WTC11 (cell line): ENCODE measurements around the gene GHRHR. TPM values are rescaled to one million over a fixed set of nuclear protein-coding genes. Genes with fewer than 3 reads are reported as not detected.

ENCODE experiments used
- ATAC-seq: fragments of 200-7000 bp; cut with Tn5 transposase; 2 replicates; pipeline ENCODE4 v1.10.0; 2021; ENCODE audit warnings: mild to moderate bottlenecking, moderate library complexity
- CTCF ChIA-PET: fragments of 300-600 bp; sonication (Branson Sonifier 250); formaldehyde crosslinking; loops from one replicate; lab custom pipeline; 2021; ENCODE audit warnings: antibody characterized with exemption; lab: Charles Lee
- POLR2A ChIA-PET: fragments of 350-600 bp; sonication (Branson Sonifier 250); formaldehyde crosslinking; loops from one replicate; lab custom pipeline; 2021; ENCODE audit warnings: antibody characterized with exemption; lab: Charles Lee
- DNase-seq: peaks from one replicate; pipeline ENCODE4 v3.0.0; 2021; ENCODE audit warnings: low spot score
- H3K27ac Mint-ChIP-seq: 2 replicates; pipeline ENCODE4 v1.8.0; 2021; ENCODE audit warnings: mixed read lengths
- H3K27me3 Mint-ChIP-seq: 2 replicates; pipeline ENCODE4 v1.8.0; 2021; ENCODE audit warnings: low read depth, mild to moderate bottlenecking, moderate library complexity, mixed read lengths
- H3K36me3 Mint-ChIP-seq: 2 replicates; pipeline ENCODE4 v1.8.0; 2021; ENCODE audit warnings: mixed read lengths
- H3K4me1 Mint-ChIP-seq: 2 replicates; pipeline ENCODE4 v1.8.0; 2022; ENCODE audit warnings: mixed read lengths
- H3K4me3 Mint-ChIP-seq: 2 replicates; pipeline ENCODE4 v1.8.0; 2021; ENCODE audit warnings: mild to moderate bottlenecking, moderate library complexity, mixed read lengths
- H3K9me3 Mint-ChIP-seq: 2 replicates; pipeline ENCODE4 v1.8.0; 2021; ENCODE audit warnings: mixed read lengths
- E2F1 ChIP-seq: sonication (generic); formaldehyde crosslinking; IDR thresholded peaks from 2 replicates; pipeline ENCODE4 v1.8.0; 2022; ENCODE audit warnings: mild to moderate bottlenecking, missing genetic modification reagents
- E2F5 ChIP-seq: sonication (generic); formaldehyde crosslinking; IDR thresholded peaks from 2 replicates; pipeline ENCODE4 v1.8.1; 2022; ENCODE audit warnings: mild to moderate bottlenecking, moderate library complexity, missing genetic modification reagents
- FOXP1 ChIP-seq: sonication (generic); formaldehyde crosslinking; IDR thresholded peaks from 2 replicates; pipeline ENCODE4 v1.8.0; 2022; ENCODE audit warnings: missing genetic modification reagents, mild to moderate bottlenecking, moderate library complexity, borderline replicate concordance
- IRF2 ChIP-seq: sonication (generic); formaldehyde crosslinking; IDR thresholded peaks from 2 replicates; pipeline ENCODE4 v1.8.0; 2022; ENCODE audit warnings: low read depth, missing genetic modification reagents, borderline replicate concordance
- MAX ChIP-seq: sonication (generic); formaldehyde crosslinking; IDR thresholded peaks from 2 replicates; pipeline ENCODE4 v1.8.0; 2022; ENCODE audit warnings: mild to moderate bottlenecking, missing genetic modification reagents
- PRDM15 ChIP-seq: sonication (generic); formaldehyde crosslinking; IDR thresholded peaks from 2 replicates; pipeline ENCODE4 v1.8.0; 2022; ENCODE audit warnings: missing genetic modification reagents
- TEAD4 ChIP-seq: sonication (generic); formaldehyde crosslinking; IDR thresholded peaks from 2 replicates; pipeline ENCODE4 v1.8.0; 2022; ENCODE audit warnings: mild to moderate bottlenecking, missing genetic modification reagents
- ZBTB43 ChIP-seq: sonication (generic); formaldehyde crosslinking; IDR thresholded peaks from 2 replicates; pipeline ENCODE4 v1.8.1; 2023; ENCODE audit warnings: mild to moderate bottlenecking, missing genetic modification reagents
- ZNF232 ChIP-seq: sonication (generic); formaldehyde crosslinking; IDR thresholded peaks from 2 replicates; pipeline ENCODE4 v1.8.0; 2022; ENCODE audit warnings: mild to moderate bottlenecking, missing genetic modification reagents
- ZNF281 ChIP-seq: sonication (generic); formaldehyde crosslinking; IDR thresholded peaks from 2 replicates; pipeline ENCODE4 v1.8.0; 2023; ENCODE audit warnings: mild to moderate bottlenecking, missing genetic modification reagents
- ZNF425 ChIP-seq: fragments of 250-450 bp; sonication (Bioruptor Pico); conservative IDR thresholded peaks from 2 replicates; pipeline ENCODE4 v1.9.0; 2021; ENCODE audit warnings: mild to moderate bottlenecking
- ZNF532 ChIP-seq: fragments of 250-450 bp; sonication (Bioruptor Pico); IDR thresholded peaks from 2 replicates; pipeline ENCODE4 v1.9.0; 2021; ENCODE audit warnings: mild to moderate bottlenecking, borderline replicate concordance
- ZSCAN18 ChIP-seq: fragments of 250-450 bp; sonication (Bioruptor Pico); IDR thresholded peaks from 2 replicates; pipeline ENCODE4 v2.1.2; 2022; ENCODE audit warnings: mild to moderate bottlenecking, moderate library complexity
- total RNA-seq: library from RNA; stranded (reverse); gene quantifications from 3 replicates; pipeline ENCODE4 v1.2.3, GENCODE V29; 2021

GHRHR gene
- total RNA-seq, 1 experiment from 2014 or later = 5.0 TPM

- no peak overlapping the region for H3K4me3 Mint-ChIP-seq
- DNase-seq (peak; percentile 56), ATAC-seq (peak; percentile 76)
- TF ChIP-seq E2F5 (CRISPR knock-in tag) (no peak), ZNF532 (CRISPR knock-in tag) (no peak), PRDM15 (CRISPR knock-in tag) (no peak)
- H3K27me3 Mint-ChIP-seq = peaks cover 1% of the 10 kb centered on the region; the same call in 1 of the 2 replicates
- no peaks in the 10 kb centered on the region for H3K36me3 Mint-ChIP-seq
- CTCF ChIA-PET = interaction anchor here (0.5 to 4.3 kb wide), 9 partner anchors 13 to 98 kb away, joined by 3 to 49 read pairs (median 8); partner anchors contain the start of gene ADCYAP1R1
- H3K9me3 Mint-ChIP-seq = peaks cover 6% of the 10 kb centered on the region
- POLR2A ChIA-PET = no interaction called here
- peaks cover 30% of the 10 kb centered on the region for H3K4me1 Mint-ChIP-seq
- H3K27ac Mint-ChIP-seq = no peak overlapping the region
These were observed 63.6 kb downstream of the GHRHR start for GRCh38 chr7:31027161-31027965.

- Mint-ChIP-seq H3K9me3 (peaks cover 11% of the 10 kb centered on the region), H3K4me3 (no peak overlapping the region), H3K36me3 (no peaks in the 10 kb centered on the region), H3K4me1 (peaks cover 26% of the 10 kb centered on the region), H3K27me3 (peaks cover 5% of the 10 kb centered on the region), H3K27ac (0 out of 2 replicates have a peak overlapping the region, but pooled peaks have one; percentile 41)
- POLR2A ChIA-PET = interaction anchor here (1.1 kb wide), 1 partner anchor 15 kb away, joined by 3 read pairs; no protein-coding TSS in a partner anchor
- ATAC-seq (no peak), DNase-seq (no peak)
- CTCF ChIA-PET = interaction anchor here (1.1 to 4.3 kb wide), 5 partner anchors 24 to 94 kb away, joined by 3 to 49 read pairs (median 15); partner anchors contain the start of gene ADCYAP1R1
- no peak for TF ChIP-seq ZBTB43 (CRISPR knock-in tag)
- TF ChIP-seq TEAD4 (CRISPR knock-in tag) = no peak
- no peak for TF ChIP-seq ZNF425 (CRISPR knock-in tag)
- no peak for TF ChIP-seq ZSCAN18 (CRISPR knock-in tag)
- no peak for TF ChIP-seq FOXP1 (CRISPR knock-in tag)
- no peak for TF ChIP-seq MAX (CRISPR knock-in tag)
- no peak for TF ChIP-seq ZNF281 (CRISPR knock-in tag)
- no peak for TF ChIP-seq E2F1 (CRISPR knock-in tag)
- TF ChIP-seq ZNF232 (CRISPR knock-in tag) = no peak
- no peak for TF ChIP-seq IRF2
These were observed 64.3 kb downstream of the GHRHR start for GRCh38 chr7:31028006-31028405.
